ENCODE measurements around the gene RNASEL. TPM values are rescaled to one million over a fixed set of nuclear protein-coding genes. Genes with fewer than 3 reads are reported as not detected.

RNASEL gene
- total and polyA plus RNA-seq, 2 of the 13 experiments (the other 11 are each of a cell fraction or from before 2014, with no cell fraction given) = 0.05 to 0.20 TPM

DNA sequence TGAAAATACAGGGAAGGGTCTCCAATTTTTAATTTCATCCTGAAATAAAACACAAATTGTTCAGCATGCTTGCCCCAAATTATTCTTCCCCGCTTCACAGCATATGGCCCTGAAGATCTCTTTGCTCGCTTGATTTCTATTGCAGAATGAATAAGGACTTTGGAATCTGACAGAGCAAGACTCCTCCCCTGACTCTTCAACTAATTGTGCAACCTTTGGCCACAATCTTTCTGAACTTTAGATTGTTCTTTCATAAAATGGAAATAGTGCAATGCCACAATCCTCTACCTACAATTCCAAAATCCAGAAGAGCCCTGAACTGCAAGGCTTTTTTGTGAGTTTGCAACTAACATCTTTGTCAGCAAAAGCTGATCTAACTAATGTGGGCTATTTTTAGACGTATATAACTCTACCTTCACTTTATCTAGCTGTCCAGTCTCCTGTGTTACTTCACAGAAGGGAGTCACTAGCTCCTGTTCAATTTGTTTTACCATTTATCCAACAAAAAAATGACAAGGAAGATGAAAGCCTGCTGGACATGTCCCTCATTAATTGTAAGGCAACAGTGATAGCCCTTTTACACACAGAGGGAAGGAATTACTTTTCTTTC is 13.4 kb downstream of the RNASEL start (continued):
- TF ChIP-seq, protein P1, sequence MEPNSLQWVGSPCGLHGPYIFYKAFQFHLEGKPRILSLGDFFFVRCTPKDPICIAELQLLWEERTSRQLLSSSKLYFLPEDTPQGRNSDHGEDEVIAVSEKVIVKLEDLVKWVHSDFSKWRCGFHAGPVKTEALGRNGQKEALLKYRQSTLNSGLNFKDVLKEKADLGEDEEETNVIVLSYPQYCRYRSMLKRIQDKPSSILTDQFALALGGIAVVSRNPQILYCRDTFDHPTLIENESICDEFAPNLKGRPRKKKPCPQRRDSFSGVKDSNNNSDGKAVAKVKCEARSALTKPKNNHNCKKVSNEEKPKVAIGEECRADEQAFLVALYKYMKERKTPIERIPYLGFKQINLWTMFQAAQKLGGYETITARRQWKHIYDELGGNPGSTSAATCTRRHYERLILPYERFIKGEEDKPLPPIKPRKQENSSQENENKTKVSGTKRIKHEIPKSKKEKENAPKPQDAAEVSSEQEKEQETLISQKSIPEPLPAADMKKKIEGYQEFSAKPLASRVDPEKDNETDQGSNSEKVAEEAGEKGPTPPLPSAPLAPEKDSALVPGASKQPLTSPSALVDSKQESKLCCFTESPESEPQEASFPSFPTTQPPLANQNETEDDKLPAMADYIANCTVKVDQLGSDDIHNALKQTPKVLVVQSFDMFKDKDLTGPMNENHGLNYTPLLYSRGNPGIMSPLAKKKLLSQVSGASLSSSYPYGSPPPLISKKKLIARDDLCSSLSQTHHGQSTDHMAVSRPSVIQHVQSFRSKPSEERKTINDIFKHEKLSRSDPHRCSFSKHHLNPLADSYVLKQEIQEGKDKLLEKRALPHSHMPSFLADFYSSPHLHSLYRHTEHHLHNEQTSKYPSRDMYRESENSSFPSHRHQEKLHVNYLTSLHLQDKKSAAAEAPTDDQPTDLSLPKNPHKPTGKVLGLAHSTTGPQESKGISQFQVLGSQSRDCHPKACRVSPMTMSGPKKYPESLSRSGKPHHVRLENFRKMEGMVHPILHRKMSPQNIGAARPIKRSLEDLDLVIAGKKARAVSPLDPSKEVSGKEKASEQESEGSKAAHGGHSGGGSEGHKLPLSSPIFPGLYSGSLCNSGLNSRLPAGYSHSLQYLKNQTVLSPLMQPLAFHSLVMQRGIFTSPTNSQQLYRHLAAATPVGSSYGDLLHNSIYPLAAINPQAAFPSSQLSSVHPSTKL (CRISPR knock-in tag; IDR thresholded peaks at IDR 0.05) = 0 out of 2 replicates have a peak, but pooled peaks have one; percentile 15
- TF ChIP-seq CBX5 (CRISPR knock-in tag; IDR thresholded peaks at IDR 0.05; ENCODE audit: borderline replicate concordance) = no peak
- TF ChIP-seq TCF12 (IDR thresholded peaks at IDR 0.05) = no peak
- TF ChIP-seq TCF12 (CRISPR knock-in tag; IDR thresholded peaks at IDR 0.05) = no peak
- TF ChIP-seq MED1 (CRISPR knock-in tag; IDR thresholded peaks at IDR 0.05) = no peak
- TF ChIP-seq TBP (CRISPR knock-in tag; IDR thresholded peaks at IDR 0.05) = no peak
- no peak for TF ChIP-seq NFE2L2 (IDR thresholded peaks at IDR 0.05; ENCODE audit: low read length)
- TF ChIP-seq HNF4A (CRISPR knock-in tag; IDR thresholded peaks at IDR 0.05) = peak; percentile 64
- TF ChIP-seq ZNF264 (CRISPR knock-in tag; IDR thresholded peaks at IDR 0.05) = no peak
- TF ChIP-seq, protein P2, sequence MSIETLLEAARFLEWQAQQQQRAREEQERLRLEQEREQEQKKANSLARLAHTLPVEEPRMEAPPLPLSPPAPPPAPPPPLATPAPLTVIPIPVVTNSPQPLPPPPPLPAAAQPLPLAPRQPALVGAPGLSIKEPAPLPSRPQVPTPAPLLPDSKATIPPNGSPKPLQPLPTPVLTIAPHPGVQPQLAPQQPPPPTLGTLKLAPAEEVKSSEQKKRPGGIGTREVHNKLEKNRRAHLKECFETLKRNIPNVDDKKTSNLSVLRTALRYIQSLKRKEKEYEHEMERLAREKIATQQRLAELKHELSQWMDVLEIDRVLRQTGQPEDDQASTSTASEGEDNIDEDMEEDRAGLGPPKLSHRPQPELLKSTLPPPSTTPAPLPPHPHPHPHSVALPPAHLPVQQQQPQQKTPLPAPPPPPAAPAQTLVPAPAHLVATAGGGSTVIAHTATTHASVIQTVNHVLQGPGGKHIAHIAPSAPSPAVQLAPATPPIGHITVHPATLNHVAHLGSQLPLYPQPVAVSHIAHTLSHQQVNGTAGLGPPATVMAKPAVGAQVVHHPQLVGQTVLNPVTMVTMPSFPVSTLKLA (IDR thresholded peaks at IDR 0.05) = no peak
- no peak for TF ChIP-seq ARNTL (CRISPR knock-in tag; IDR thresholded peaks at IDR 0.05)
- no peak for TF ChIP-seq HOXA5 (CRISPR knock-in tag; IDR thresholded peaks at IDR 0.05)
- no peak for TF ChIP-seq ATRX (CRISPR knock-in tag; IDR thresholded peaks at IDR 0.05; ENCODE audit: borderline replicate concordance)
- no peak for TF ChIP-seq U2AF2 (IDR thresholded peaks at IDR 0.05; ENCODE audit: low read depth, low read length)
